SKM-1 (cell line): ENCODE measurements around the gene KLHL40.

Experiments
- DNase-seq: peaks from one replicate; lab custom pipeline; 2025; ENCODE audit not compliant: unreplicated experiment; lab: John Stamatoyannopoulos, UW

KLHL40 gene

DNA sequence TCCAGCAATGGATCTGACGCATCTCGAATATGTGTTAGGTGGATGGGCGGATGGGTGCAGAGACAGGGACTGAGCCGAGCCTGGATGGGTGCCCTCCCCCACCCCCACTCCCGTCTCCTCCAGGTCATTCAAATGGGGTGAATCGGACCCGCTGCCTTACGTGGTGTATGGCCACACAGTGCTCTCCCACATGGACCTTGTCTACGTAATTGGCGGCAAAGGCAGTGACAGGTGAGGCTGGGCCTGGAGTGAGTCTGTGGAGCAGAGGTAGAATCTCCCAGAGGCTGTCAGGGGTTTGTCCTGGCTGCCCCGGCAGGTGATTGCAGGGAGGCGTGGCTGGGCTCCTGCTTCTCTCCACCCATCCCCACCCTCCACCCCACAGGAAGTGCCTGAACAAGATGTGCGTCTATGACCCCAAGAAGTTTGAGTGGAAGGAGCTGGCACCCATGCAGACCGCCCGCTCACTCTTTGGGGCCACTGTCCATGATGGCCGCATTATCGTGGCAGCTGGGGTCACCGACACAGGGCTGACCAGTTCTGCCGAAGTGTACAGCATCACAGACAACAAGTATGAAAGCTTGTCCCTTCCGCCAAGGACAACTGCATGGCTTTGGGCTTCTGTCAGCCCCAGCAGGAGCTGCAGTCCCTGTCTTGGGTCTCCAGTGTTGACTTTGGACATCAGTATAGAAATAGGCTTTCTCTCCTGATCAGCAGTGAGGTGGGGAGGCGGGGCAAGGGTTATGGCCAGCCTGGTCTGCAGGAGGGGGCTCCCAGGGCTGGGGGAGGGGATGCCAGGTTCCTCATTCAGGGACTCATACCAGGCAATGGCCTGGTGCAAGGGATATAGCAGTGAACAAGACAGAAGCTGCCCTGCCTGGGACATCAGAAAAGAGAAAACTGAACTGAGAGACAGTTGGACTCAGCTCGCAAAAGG is 3.4 kb downstream of the KLHL40 start:
- no peak for DNase-seq

DNA sequence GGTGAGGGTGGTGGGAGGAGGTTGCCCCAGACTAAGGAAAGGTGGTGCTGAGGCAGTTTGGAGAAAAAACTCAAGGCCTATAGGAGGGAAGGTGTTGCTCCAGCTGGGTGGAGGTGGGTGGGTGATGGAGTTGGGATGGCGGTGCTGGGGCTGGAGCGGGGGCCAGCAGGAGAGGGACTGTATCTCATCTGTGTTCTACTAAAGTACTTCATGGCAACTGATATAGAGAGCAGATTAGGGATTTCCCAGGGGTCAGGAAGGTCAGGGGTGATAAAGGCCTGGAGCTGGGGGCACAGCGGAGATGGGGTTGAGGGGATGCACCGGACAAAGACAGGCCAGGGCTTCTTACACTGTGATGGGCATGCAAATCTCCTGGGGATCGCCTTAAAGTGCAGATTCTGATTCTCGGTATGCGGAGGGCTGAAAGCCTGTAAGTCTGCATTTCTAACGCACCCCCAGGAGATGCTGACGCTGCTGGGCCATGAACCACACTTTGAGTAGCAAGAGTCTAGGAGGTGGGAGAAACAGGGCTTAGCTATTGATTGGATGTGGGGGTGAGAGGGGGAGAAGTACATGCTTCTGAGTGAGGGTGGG is 4.2 kb downstream of the KLHL40 start:
- no peak for DNase-seq

DNA sequence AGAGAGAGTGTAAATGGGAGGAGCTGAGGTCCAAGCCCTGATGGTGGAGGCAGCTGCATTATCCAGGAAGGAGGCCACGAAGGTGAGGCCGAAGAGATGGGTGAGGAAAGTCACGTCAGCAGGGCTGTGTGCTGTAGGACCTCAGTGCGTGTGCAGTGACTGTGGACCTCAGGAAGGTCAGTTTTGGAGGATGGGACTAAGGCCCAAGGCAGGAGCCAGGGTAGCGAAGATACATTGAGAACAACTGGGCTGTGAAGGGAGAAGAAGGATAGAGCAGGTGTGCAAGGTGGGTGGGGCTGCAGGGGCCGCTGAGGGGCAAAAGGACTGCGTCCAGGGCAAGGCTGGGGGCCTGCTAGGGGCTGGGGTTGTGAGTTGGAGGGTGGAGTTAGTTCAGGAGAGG is 4.9 kb downstream of the KLHL40 start:
- no peak for DNase-seq

DNA sequence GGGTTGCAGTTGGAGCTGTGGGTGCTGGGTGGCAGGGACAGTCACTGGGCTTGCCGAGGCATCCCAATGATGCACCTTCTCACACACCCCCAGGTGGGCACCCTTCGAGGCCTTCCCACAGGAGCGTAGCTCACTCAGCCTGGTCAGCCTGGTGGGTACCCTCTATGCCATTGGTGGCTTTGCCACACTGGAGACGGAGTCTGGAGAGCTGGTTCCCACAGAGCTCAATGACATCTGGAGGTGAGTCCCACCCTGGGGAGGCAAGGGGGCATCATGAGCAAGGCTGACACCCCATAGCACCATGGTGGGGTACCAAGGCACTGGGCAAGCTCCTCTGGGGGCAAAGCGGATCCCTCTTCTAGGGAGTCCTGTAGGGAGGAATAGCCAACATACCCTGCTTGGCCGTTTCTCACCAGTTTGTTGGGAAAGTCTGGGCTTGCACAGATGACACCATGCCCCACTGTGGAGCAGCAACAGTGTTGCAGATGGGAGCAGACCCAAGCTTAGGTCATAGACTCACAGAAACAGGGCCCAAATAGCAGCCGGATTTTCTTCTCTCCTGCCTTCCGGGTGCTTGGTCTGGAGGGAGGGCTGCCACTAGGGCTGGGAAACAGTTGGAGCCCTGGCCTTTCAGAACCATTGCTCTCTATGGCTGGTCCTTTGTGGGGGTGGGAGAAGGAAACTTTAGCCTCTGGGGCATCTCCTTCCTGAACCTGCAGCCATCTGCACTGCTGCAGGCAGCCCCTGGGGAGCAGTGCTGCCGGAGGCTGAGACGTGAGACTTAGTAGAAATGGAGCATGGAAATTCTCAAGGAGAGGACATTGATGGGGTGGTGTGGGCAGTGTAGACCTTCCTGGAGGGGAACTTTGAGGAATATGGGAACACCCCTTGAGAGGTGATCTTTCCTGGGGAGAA is 5.7 kb downstream of the KLHL40 start:
- no peak for DNase-seq

DNA sequence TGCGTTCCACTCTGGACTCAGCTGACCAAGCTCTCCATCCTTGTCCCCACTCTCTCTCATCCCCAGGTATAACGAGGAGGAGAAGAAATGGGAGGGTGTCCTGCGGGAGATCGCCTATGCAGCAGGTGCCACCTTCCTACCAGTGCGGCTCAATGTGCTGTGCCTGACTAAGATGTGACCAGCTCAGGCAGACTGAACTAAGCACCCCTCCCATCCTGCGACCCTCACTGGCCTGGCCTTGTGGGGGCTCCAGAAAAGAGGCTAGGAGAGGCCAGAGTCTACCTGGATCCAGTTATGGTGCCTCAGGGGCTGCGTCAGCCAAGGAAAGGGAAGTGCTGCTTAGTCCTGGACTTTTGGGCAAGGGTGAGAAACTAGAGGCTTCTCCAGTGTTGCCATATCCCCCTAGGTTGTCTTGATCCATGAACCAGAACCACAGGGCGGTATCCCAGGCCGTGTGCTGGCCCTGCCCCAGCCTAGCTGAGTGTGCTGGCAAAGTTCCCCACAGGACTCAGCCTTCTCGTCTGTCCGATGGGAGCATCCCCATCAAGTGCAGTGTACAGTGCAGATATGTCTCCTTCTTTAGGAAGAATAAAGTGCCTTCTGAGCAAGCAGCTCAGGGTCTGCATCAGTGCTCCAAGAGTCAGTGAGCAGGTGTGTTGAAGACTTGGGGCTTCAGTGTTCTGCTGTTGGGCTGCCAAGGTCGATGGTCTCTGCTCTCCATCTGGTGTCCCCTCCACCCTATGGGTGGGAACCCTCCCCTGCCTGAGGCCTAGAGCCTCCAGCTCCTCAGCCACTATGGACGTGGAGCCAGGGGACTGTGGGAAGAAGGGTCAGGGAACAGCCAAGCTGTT is 6.7 kb downstream of the KLHL40 start:
- no peak for DNase-seq

DNA sequence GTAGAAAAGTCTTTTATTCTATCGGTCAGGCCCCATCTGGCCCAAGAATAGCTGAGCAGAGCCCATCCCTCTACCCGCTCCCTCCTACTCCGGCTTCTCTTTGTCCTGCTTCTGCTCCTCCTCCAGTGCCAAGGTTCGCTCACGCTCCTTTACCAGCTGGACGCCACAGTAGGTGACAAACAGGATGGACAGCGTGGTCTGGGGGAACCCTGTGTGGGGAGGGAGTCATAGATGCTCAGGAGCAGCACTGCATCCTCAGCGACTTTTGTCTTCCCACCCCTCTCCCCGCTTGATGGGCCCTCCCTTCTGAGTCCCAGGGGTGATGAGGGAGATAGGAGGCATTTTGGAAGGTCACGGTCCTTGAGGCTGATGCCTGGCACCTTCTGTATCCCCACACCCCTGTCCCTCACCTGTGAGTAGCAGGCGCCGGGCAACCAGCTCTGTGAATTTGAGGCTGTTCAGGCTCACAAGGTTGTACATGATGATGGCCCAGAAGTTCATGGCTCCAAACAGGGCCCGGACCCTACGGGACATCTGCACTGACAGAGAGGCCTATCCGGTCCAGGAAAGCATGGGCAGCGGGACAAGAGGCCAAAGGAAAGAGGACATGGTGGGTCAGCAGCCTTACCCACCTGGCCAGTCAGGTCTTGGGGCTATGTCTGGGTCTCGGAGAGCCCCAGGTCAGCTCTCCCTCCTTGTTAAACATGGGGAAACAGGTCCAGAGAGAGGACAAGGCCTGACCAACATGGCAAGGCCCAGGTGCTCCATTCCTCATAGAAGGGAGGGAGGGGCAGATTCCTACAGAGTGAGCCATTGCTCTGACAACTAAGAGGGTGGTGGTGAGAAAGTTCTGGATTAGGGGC is 7.6 kb downstream of the KLHL40 start:
- DNase-seq: no peak

DNA sequence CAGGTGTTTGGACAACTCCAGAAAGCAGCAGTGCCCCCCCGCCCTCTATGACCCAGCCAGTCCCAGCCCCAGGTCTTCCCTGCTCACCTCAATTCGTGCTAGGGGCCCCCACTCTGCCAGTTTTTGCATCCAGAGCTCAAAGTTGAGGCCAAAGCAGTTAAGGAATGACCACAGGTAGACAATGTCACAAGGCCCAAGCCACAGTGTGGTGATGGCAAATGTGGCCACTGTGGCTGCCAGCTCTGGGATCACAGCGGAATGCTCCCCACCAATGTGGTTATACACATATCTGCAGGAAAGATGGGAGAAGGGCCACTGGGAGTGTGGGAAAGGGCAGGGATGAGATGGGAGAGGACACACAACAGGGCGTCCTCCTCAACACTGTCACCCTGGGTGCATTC is 8.2 kb downstream of the KLHL40 start:
- DNase-seq: no peak

DNA sequence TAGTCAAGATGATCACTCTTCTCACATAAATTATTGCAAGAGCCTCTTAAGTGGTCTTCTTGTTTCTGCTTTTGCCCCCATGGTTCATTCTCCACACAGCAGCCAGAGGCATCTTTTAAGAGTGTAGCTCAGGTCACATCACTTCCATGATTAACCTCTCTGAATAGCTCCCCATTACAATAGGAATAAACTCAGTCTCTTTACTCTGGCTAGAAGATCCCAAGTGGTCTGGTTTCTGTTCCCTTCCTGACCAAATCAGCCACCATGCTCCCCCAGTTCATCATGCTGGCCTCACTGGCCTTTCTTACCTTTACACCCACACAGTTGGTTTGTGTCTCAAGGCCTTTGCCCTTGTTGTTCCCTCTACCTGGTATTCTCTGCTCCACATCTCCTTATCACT is 9.0 kb downstream of the KLHL40 start:
- DNase-seq: no peak

DNA sequence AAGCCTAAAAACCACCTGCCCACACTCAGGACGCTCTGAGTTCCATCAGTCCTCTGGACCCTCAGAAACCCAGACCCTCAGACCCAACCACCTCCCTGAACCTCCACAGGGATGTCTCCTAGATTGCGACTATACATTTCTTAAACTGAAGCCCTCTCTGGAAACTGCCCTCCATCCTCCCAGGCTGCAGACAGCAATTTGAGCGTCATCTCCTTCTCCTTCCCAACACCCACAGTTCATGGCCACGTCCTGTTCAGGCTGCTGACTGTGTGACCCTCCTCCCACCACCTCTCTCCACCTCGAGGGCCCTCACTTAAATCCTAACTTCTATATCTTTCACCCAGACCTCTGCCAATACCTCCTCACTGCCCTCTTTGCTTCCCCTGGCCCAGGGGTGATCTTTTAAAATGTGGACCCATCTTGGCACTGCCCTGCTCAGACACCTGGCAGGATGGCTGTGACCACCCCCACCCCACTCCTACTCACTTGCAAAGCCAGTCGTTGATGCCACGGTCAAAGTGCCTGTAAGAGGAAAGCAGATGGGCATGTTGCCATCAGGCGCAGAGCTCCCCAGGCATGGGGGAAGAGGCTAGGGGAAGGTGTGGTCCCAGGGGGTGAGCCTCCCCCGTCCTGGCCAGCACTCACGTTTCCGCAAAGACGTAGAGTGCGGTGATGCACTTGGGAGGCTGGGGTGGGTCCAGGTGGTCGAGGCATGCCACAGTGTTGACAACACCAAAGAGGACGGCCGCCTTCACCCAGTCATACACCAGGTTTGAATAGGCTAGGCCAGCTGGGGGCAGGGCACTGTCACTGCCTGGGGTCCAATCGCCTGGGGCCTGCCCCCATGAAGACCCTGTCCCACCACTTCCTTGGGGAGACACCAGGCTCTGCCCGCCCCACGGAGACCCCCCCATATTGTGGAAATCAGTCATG is 11.3 kb downstream of the KLHL40 start:
- DNase-seq: no peak

DNA sequence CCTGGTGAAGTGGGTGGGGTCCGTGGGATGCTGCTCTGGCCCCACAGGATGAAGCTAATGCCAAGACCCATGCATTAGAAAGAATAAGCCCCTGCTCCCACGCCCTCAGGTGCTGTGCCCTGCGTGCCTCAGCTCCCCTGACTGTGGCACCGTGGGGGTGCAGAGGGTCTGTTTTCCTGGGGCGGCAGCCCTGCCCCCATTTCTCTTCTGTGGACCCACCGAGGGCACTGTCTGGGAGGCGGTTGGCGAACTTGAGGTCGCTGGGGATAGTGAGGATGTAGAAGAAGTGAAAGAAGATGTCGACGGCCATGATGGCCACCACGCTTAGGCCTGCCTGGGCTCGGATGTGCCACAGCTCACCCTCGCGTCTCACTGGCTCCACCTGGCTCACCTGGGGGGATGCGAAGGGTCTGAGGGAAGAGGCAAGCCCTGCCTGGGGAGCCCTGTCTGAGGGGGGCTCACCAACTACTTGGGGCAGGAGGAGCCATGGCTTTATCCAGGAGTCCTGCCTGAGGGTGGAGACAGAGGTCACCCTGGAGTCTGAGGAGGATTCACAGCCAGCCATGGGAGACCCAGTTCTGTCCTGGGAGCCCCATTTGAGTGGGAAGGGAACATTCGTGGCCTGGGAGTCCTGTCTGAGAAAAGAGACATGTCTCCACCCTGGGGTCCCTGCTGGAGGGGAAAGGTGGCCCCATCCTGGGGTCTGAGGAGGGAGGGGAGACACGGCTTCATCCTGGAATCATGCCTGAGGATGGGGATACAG is 12.1 kb downstream of the KLHL40 start:
- DNase-seq: no peak

DNA sequence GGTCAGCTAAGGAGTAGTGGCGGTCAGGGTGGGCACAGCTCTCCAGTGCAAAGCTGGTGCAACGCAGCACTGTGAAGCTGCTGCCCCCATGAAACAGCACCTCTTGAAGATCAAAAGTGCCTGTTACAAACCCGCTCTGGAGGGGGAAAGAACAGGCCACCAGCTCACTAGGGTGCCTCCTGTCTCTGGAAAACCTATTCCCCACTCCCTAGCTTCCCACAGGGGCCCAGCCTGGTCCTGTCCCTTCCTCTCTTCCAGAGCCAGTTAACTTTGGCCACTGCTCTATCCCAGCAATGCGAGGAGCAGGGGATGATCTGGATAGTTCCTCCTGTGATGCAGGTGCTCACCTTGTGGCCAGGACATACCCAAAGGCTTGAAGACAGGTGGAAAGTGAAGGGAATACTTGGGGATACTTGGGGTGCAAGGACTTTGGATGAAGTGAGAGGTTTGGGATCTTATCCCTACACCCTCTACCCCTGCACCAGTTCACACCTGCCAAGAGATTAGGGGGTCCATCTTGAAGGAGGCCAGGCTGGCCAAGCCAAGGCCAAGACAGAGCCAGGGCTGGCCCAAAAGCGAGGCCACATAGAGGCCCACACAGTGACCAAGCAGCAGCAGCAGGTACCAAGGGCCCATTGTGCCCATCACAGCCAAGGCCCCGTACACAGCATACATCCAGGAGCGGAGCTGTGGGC is 13.0 kb downstream of the KLHL40 start:
- no peak for DNase-seq

DNA sequence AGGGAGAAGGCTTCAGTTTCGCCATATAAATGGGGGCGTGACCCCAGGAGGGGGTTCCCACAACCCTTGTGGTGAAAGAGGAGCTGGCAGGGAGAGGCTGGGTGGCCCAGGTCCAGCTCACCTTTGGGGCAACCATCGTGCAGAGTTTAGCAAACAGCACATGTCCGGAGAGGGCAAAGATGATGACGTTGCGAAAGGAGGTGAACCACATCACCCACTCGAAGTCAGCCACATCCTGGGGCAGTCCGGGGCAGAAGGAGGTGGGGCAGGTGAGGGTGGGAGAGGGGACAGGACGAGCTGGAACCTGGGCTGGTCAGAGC is 13.5 kb downstream of the KLHL40 start:
- DNase-seq: no peak

DNA sequence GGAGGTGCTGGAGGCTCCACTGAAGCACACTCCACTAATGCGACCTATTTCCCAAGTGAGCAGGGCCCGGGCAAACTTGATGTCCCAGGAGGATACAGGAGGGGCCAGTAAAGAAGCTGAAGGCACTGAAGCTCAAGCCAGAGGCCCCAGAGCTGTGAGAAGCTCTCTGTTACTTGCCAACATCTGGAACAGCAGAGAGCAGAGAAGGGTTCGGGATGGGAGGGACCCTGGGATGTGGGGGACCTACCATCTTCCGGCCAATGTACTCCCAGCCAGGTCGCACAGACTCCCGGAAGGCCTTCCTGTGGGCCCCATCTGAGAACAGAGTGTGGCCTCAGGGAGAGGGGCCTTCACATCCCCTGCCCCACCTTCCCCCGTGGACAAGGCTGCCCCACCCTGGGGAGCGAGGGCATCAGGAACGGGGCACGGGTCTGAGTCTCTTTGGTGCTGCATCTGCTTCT is 14.2 kb downstream of the KLHL40 start:
- no peak for DNase-seq

DNA sequence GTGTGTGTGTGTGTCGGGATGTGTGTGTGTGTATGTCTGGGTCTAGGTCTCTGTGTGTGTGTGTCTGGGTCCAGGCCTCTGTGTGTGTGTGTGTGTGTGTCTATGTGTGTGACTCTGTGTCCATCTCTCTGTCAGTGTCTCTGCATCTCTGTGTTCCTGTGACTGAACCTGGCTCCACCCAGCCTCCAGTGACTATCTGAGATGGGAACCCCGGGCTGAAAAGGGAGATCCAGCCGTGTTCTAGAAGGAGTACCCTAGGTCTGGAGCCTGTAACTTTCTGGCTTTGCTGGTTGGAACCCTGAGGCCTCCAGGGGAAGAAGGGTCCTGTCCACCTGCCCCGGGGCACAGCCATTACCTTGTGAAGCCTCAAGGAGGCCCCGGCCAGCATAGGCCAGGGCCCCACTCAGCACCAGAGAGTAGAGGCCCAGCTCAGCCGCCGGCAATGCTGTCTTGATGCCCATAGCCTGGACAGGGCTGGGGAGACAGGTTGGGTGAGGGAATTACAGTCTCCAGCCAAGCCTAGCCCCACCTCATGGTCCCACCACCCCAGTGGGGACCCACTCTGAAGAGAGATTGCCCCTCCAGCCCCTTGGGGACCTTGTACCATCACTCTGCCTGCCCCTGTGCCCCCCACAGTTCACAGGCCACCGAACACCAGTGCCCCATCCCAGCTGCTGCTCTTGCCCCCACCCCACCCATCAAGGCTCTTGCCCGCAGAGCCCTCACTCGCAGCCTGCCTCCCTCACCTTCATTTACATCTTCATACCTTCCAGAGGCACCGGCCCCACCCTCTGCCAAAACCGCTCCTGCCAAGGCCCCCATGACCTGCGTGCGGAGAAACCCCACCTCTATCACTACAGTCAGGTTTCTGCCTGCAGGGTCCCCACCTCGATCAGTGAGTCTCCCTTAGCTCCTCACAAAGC is 15.3 kb downstream of the KLHL40 start:
- DNase-seq: no peak

DNA sequence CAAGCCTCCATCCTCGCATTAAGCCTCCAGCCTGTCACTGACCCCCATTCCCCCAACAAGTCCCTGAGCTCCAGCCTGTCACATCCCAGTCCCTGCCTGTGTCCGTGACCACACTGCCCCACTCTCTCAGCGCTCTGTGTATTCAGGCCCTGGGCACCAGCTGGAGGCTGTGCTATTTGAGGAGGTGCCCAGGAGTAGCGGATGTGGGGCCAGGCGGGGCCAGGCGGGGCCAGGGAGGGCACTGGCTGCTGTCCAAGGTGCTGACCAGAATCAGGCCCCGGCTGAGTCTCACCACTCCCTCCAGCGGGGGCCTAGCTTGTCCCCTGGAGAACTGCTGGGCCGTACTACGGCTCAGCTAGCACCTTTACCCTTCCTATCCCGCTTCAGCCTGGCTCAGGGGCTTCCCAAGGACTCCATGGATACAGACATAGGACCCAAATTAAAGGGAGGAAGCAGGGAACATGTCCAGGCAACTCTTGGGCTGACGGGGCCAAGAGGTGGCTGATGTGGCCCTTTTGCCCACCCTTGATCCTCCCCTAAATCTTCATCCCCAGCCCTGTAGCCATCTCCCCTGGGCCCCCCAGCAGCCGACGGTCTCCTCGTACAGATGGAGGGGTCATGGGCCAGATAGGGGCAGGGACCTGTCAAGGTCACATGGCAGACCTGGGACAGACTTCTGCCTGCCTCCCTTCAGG is 16.2 kb downstream of the KLHL40 start:
- DNase-seq: no peak
